Type B pancreatic cell (in vitro differentiated cells): ENCODE data around the gene ZDHHC6. TPM values are rescaled to one million over a fixed set of nuclear protein-coding genes. Genes with fewer than 3 reads are reported as not detected.

Source experiments
- DNase-seq: peaks from one replicate; pipeline ENCODE4 v3.0.0; 2021; ENCODE audit warnings: mixed read lengths; ENCODE audit not compliant: unreplicated experiment; ENCODE audit errors: extremely low spot score
- H3K27ac Mint-ChIP-seq: 2 replicates; pipeline ENCODE4 v1.8.0; 2021; ENCODE audit warnings: mild to moderate bottlenecking, mixed read lengths
- H3K27me3 Mint-ChIP-seq: 2 replicates; pipeline ENCODE4 v1.8.0; 2021; ENCODE audit warnings: mixed read lengths
- H3K36me3 Mint-ChIP-seq: 2 replicates; pipeline ENCODE4 v1.8.0; 2021; ENCODE audit warnings: mixed read lengths
- H3K4me1 Mint-ChIP-seq: one replicate; pipeline ENCODE4 v1.8.0; 2021; ENCODE audit warnings: mixed read lengths; ENCODE audit not compliant: unreplicated experiment
- H3K4me3 Mint-ChIP-seq: 2 replicates; pipeline ENCODE4 v1.8.0; 2021; ENCODE audit warnings: mild to moderate bottlenecking, mixed read lengths
- H3K9me3 Mint-ChIP-seq: 2 replicates; pipeline ENCODE4 v1.8.0; 2021; ENCODE audit warnings: mixed read lengths
- total RNA-seq: library from RNA; stranded (reverse); gene quantifications from 2 replicates; pipeline ENCODE4 v1.2.1, GENCODE V29; 2021; ENCODE audit warnings: low replicate concordance
- TF ChIP-seq, protein P1 (sequence below): fragments of 200-600 bp; sonication (generic); conservative IDR thresholded peaks from 2 replicates; pipeline ENCODE4 v1.5.0; 2021; ENCODE audit warnings: antibody characterized with exemption, mild to moderate bottlenecking

ZDHHC6 gene
- total RNA-seq, 1 donor from 2014 or later: 42.2 TPM

DNA sequence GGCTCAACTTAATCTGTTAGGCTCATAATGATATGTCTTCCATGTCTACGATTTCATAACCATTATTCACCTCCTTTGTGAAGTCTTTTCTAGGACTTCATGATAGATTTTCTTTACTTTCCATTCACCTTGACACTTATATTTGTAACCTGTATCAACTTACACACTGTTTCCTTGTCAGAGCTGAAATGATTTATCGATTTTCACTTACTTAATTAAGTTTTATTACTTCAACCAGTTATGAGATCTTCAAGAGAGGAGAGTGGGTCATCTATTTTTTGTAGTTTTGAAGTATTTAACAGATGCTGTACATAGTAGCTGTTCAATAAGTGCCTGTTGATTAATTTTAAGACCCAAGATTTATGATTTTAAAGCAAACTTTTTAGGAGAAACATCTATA lies 37.7 kb upstream of the ZDHHC6 start:
- Mint-ChIP-seq H3K27ac (no peak overlapping the region), H3K4me1 (peaks cover 3% of the 10 kb centered on the region), H3K9me3 (no peaks in the 10 kb centered on the region), H3K27me3 (no peaks in the 10 kb centered on the region), H3K36me3 (peaks cover 3% of the 10 kb centered on the region), H3K4me3 (no peak overlapping the region)
- TF ChIP-seq, protein P1, sequence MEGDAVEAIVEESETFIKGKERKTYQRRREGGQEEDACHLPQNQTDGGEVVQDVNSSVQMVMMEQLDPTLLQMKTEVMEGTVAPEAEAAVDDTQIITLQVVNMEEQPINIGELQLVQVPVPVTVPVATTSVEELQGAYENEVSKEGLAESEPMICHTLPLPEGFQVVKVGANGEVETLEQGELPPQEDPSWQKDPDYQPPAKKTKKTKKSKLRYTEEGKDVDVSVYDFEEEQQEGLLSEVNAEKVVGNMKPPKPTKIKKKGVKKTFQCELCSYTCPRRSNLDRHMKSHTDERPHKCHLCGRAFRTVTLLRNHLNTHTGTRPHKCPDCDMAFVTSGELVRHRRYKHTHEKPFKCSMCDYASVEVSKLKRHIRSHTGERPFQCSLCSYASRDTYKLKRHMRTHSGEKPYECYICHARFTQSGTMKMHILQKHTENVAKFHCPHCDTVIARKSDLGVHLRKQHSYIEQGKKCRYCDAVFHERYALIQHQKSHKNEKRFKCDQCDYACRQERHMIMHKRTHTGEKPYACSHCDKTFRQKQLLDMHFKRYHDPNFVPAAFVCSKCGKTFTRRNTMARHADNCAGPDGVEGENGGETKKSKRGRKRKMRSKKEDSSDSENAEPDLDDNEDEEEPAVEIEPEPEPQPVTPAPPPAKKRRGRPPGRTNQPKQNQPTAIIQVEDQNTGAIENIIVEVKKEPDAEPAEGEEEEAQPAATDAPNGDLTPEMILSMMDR: no peak
- DNase-seq: no peak

DNA sequence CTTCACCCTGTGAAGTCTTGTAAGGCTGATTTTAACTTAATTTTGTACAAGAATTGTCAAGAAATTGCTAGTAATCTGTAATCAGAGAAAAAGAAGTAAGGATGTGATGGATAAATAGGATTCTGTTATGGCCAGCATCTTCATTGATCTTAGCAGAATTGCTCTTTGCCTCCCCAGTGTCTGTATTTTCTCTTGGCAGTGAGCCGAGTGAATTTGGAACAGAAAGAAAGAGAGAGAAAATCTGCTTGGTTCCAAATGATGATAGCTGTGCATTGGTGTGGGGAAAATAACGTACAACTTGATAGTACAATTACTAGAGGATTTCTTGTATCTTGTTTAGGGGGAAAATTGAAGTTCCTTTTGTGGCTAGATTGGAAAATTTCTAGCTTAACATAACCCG lies 34.9 kb upstream of the ZDHHC6 start:
- Mint-ChIP-seq H3K27ac (no peak overlapping the region), H3K36me3 (peaks cover 3% of the 10 kb centered on the region), H3K4me1 (no peaks in the 10 kb centered on the region), H3K4me3 (no peak overlapping the region), H3K27me3 (no peaks in the 10 kb centered on the region), H3K9me3 (no peaks in the 10 kb centered on the region)
- no peak for DNase-seq
- TF ChIP-seq, protein P1: no peak

DNA sequence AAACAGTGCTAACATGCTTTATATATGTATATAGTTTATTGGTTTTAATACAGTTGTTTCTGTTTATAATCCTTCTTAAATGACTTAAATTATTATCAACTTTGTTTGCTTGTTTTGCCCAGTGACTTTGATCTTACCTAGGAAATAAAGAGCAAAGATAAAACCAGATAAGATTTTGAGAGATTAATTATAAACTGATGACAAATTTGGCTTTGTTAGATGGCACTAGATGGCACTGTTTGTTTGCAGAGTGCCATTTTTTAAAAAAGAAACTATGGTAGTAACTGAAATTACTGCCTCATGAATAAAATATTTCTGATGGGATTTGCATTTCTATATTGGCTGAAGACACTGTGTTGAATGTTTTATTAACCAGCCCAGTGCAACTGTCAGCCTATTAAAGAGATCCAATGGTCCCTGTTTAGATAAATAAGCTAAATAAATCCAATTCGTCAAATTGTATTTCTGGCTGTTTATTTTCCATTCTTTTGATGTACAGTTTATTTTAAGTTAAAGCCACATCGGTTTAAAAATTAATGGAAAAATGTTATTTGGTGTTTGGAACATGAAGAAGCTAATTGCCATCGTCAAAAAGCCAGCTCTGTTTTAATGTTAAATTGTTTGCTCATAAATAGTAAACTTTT lies 29.0 kb upstream of the ZDHHC6 start:
- Mint-ChIP-seq H3K4me1 (peaks cover 6% of the 10 kb centered on the region), H3K36me3 (peaks cover 4% of the 10 kb centered on the region), H3K9me3 (no peaks in the 10 kb centered on the region), H3K27ac (no peak overlapping the region), H3K27me3 (no peaks in the 10 kb centered on the region), H3K4me3 (no peak overlapping the region)
- TF ChIP-seq, protein P1: peak; percentile 63
- DNase-seq: no peak

DNA sequence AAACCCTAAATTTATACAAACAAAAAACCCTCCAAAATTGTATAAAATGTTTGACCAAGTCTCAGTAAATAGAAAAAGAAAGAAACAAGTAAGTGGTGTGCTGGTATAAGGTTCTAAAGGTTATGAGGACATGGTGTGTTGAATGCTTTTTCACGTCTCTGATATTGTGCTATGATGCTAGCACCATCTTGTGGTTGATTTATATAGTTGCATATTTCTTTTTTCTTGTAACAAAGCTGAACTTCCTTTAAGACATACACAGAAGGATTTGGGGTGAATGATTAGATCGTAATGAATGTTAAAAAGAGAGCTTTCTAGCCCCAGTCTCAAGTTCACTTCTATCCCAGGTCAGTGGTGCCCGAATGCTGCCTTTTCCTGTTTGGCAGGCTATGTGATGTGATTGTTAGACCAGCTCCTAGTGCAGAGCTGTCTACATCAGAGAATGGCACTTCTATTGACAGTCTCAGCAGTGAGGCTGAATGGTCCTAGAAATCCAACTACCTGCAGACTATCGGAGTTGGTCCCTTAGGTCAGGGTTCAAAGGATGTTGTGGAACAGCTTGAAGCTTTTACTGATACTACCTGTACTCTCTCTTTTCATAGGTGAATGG lies 25.3 kb upstream of the ZDHHC6 start:
- H3K36me3 Mint-ChIP-seq: peaks cover 11% of the 10 kb centered on the region
- peaks cover 6% of the 10 kb centered on the region for H3K4me1 Mint-ChIP-seq
- H3K9me3 Mint-ChIP-seq: no peaks in the 10 kb centered on the region
- no peak overlapping the region for H3K4me3 Mint-ChIP-seq
- DNase-seq: no peak
- no peaks in the 10 kb centered on the region for H3K27me3 Mint-ChIP-seq
- TF ChIP-seq, protein P1: peak; percentile 87
- H3K27ac Mint-ChIP-seq: peak overlapping the region; percentile 47

DNA sequence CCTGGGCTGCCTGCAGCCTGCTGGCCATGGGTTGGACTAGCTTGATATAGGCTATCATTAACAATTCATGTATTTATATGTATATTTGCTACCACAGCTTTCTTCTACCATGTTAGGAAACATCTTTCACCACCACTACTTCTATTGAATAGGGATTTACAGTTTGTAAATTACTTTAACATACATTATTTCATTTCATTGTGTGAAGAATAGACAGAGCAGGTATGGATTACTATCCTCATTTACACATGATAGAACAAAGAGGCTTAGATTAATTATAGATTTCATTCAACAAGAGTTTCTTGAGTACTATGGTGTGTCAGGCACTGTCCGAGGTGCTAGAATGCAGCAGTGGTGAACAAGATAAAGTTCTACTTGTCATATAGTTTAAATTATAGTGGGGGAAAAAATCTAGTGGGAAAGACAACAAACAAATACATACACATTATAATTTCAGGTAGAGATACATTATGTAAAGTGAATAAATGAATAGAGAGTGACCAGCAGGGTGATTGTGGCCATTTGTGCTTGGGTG lies 20.9 kb upstream of the ZDHHC6 start:
- Mint-ChIP-seq H3K27ac (no peak overlapping the region), H3K36me3 (peaks cover 34% of the 10 kb centered on the region), H3K4me3 (no peak overlapping the region), H3K9me3 (peaks cover 7% of the 10 kb centered on the region), H3K4me1 (peaks cover 6% of the 10 kb centered on the region), H3K27me3 (no peaks in the 10 kb centered on the region)
- no peak for DNase-seq
- TF ChIP-seq, protein P1: no peak
